Activated CD4-positive, alpha-beta T cell treated with anti-CD3 and anti-CD28 coated beads for 36 hours (primary cell): ENCODE data around the gene IDE. TPM values are rescaled to one million over a fixed set of nuclear protein-coding genes. Genes with fewer than 3 reads are reported as not detected.

Experiments used
- ATAC-seq: fragments of 200-7000 bp; cut with Tn5 transposase; one replicate; pipeline ENCODE4 v1.10.0; 2021; ENCODE audit warnings: mild to moderate bottlenecking, moderate library complexity
- CTCF ChIA-PET: fragments of 350-600 bp; sonication (Branson Sonifier 250); formaldehyde crosslinking; loops from one replicate; lab custom pipeline; 2021; ENCODE audit warnings: antibody characterized with exemption; lab: Charles Lee
- POLR2A ChIA-PET: fragments of 350-600 bp; sonication (Branson Sonifier 250); formaldehyde crosslinking; loops from one replicate; lab custom pipeline; 2021; ENCODE audit warnings: antibody characterized with exemption, inconsistent platforms; lab: Charles Lee
- DNase-seq: peaks from one replicate; pipeline ENCODE4 v3.0.0-alpha.2; 2020
- H3K27ac Mint-ChIP-seq: one replicate; pipeline ENCODE4 v1.8.0; 2021; ENCODE audit warnings: mixed read lengths
- H3K27me3 Mint-ChIP-seq: one replicate; pipeline ENCODE4 v1.8.0; 2021; ENCODE audit warnings: mixed read lengths
- H3K36me3 Mint-ChIP-seq: one replicate; pipeline ENCODE4 v1.8.0; 2021; ENCODE audit warnings: low read depth, mixed read lengths
- H3K4me1 Mint-ChIP-seq: one replicate; pipeline ENCODE4 v1.8.0; 2021; ENCODE audit warnings: mixed read lengths
- H3K4me3 Mint-ChIP-seq: one replicate; pipeline ENCODE4 v1.8.0; 2021; ENCODE audit warnings: mild to moderate bottlenecking, moderate library complexity, mixed read lengths
- H3K9me3 Mint-ChIP-seq: one replicate; pipeline ENCODE4 v1.8.0; 2021; ENCODE audit warnings: low read depth, mixed read lengths
- intact Hi-C, 2 experiments: fragments of 100-400 bp; cut with DNase I in 1 of 2; cut with micrococcal nuclease in 1 of 2; formaldehyde crosslinking; loops; one replicate each; pipeline versions ENCODE4 v1.14.2 to v1.15.1; 2022 to 2024; cut with DNase I, micrococcal nuclease
- total RNA-seq, 2 experiments: library from RNA; stranded (reverse); gene quantifications; one replicate each; pipeline ENCODE4 v1.2.3, GENCODE V29; 2021

Gene IDE
- total RNA-seq, 2 experiments from 2014 or later, result 30.8 to 35.5 TPM

GRCh38 chr10:92567952-92568600, 5.8 kb downstream of the IDE start:
- ATAC-seq (peak; percentile 91), DNase-seq (no peak)
- intact Hi-C loops, result no loop called here
- Mint-ChIP-seq H3K4me3 (no peak overlapping the region), H3K9me3 (no peaks in the 10 kb centered on the region), H3K4me1 (peaks cover 48% of the 10 kb centered on the region), H3K36me3 (peaks cover 25% of the 10 kb centered on the region), H3K27ac (no peak overlapping the region), H3K27me3 (no peaks in the 10 kb centered on the region)
- POLR2A ChIA-PET, result no interaction called here
- CTCF ChIA-PET, result interaction anchor here (0.7 to 2.3 kb wide), 2 partner anchors 38 to 51 kb away, joined by 3 to 8 read pairs; no protein-coding TSS in a partner anchor

GRCh38 chr10:92562424-92562823, 11.5 kb downstream of the IDE start:
- peaks cover 20% of the 10 kb centered on the region for H3K4me1 Mint-ChIP-seq
- POLR2A ChIA-PET, result no interaction called here
- CTCF ChIA-PET, result interaction anchor here (0.6 to 2.0 kb wide), 3 partner anchors 12 to 45 kb away, joined by 3 to 9 read pairs (median 4); partner anchors contain the start of gene IDE

GRCh38 chr10:92559046-92559445, 14.8 kb downstream of the IDE start:
- Mint-ChIP-seq H3K27me3 (no peaks in the 10 kb centered on the region), H3K27ac (no peak overlapping the region), H3K4me3 (no peak overlapping the region), H3K36me3 (peaks cover 67% of the 10 kb centered on the region), H3K9me3 (peaks cover 7% of the 10 kb centered on the region), H3K4me1 (peaks cover 8% of the 10 kb centered on the region)
- intact Hi-C loops, result no loop called here
- no peak for DNase-seq
- ChIA-PET CTCF (no interaction called here), POLR2A (no interaction called here)
- ATAC-seq, result no peak

More at GRCh38 chr10:92562424-92562823, 11.5 kb downstream of the IDE start:
- DNase-seq, result no peak
- Mint-ChIP-seq H3K9me3 (peaks cover 6% of the 10 kb centered on the region), H3K27me3 (no peaks in the 10 kb centered on the region), H3K4me3 (no peak overlapping the region), H3K36me3 (peaks cover 52% of the 10 kb centered on the region), H3K27ac (no peak overlapping the region)
- intact Hi-C loops, result no loop called here
- ATAC-seq, result no peak

GRCh38 chr10:92553959-92554358, 19.9 kb downstream of the IDE start:
- DNase-seq (no peak), ATAC-seq (no peak)
- Mint-ChIP-seq H3K4me1 (peaks cover 2% of the 10 kb centered on the region), H3K27ac (no peak overlapping the region), H3K4me3 (no peak overlapping the region), H3K27me3 (no peaks in the 10 kb centered on the region), H3K36me3 (peaks cover 60% of the 10 kb centered on the region), H3K9me3 (peaks cover 14% of the 10 kb centered on the region)
- CTCF ChIA-PET, result interaction anchor here (0.7 kb wide), 1 partner anchor 10 kb away, joined by 3 read pairs; no protein-coding TSS in a partner anchor
- intact Hi-C loops, result no loop called here
- POLR2A ChIA-PET, result no interaction called here

GRCh38 chr10:92552310-92552709, 21.6 kb downstream of the IDE start:
- Mint-ChIP-seq H3K27ac (no peak overlapping the region), H3K27me3 (no peaks in the 10 kb centered on the region), H3K4me1 (peaks cover 2% of the 10 kb centered on the region), H3K4me3 (no peak overlapping the region), H3K9me3 (peaks cover 12% of the 10 kb centered on the region), H3K36me3 (peaks cover 49% of the 10 kb centered on the region)
- intact Hi-C loops, result no loop called here
- peak; percentile 20 for DNase-seq
- ATAC-seq, result no peak
- POLR2A ChIA-PET, result no interaction called here
- CTCF ChIA-PET, result interaction anchor here (1.1 kb wide), 1 partner anchor 11 kb away, joined by 4 read pairs; no protein-coding TSS in a partner anchor

GRCh38 chr10:92550924-92551323, 23.0 kb downstream of the IDE start:
- intact Hi-C loops, result no loop called here
- Mint-ChIP-seq H3K36me3 (peaks cover 37% of the 10 kb centered on the region), H3K4me1 (peaks cover 2% of the 10 kb centered on the region), H3K27me3 (no peaks in the 10 kb centered on the region), H3K27ac (no peak overlapping the region), H3K9me3 (peaks cover 12% of the 10 kb centered on the region), H3K4me3 (no peak overlapping the region)
- ATAC-seq (no peak), DNase-seq (no peak)
- ChIA-PET CTCF (interaction anchor here (0.7 to 0.9 kb wide), 2 partner anchors 23 to 72 kb away, joined by 3 to 6 read pairs; partner anchors contain the start of gene IDE), POLR2A (no interaction called here)

- Mint-ChIP-seq H3K4me1 (peaks cover 25% of the 10 kb centered on the region), H3K27me3 (no peaks in the 10 kb centered on the region), H3K4me3 (no peak overlapping the region), H3K9me3 (peaks cover 4% of the 10 kb centered on the region), H3K27ac (no peak overlapping the region), H3K36me3 (peaks cover 10% of the 10 kb centered on the region)
- intact Hi-C loops, result no loop called here
- ChIA-PET CTCF (no interaction called here), POLR2A (no interaction called here)
- DNase-seq, result no peak
- ATAC-seq, result no peak
Measured at GRCh38 chr10:92547676-92548075, 26.2 kb downstream of the IDE start.

- H3K9me3 Mint-ChIP-seq, result no peaks in the 10 kb centered on the region
- no peaks in the 10 kb centered on the region for H3K27me3 Mint-ChIP-seq
- DNase-seq (no peak), ATAC-seq (no peak)
- no peak overlapping the region for H3K27ac Mint-ChIP-seq
- ChIA-PET POLR2A (no interaction called here), CTCF (interaction anchor here (0.6 kb wide), 1 partner anchor 1629 kb away, joined by 5 read pairs; no protein-coding TSS in a partner anchor)
- intact Hi-C loops, result no loop called here
- H3K36me3 Mint-ChIP-seq, result peaks cover 2% of the 10 kb centered on the region
- peaks cover 26% of the 10 kb centered on the region for H3K4me1 Mint-ChIP-seq
- H3K4me3 Mint-ChIP-seq, result no peak overlapping the region
Measured at GRCh38 chr10:92545556-92545955, 28.3 kb downstream of the IDE start.

GRCh38 chr10:92544296-92544695, 29.6 kb downstream of the IDE start:
- Mint-ChIP-seq H3K4me1 (peaks cover 26% of the 10 kb centered on the region), H3K9me3 (no peaks in the 10 kb centered on the region), H3K27ac (no peak overlapping the region), H3K27me3 (no peaks in the 10 kb centered on the region), H3K36me3 (peaks cover 5% of the 10 kb centered on the region), H3K4me3 (no peak overlapping the region)
- intact Hi-C loops, result no loop called here
- ChIA-PET CTCF (interaction anchor here (0.6 to 1.3 kb wide), 5 partner anchors 28 to 470 kb away, joined by 3 to 4 read pairs (median 3); no protein-coding TSS in a partner anchor), POLR2A (no interaction called here)
- peak; percentile 14 for DNase-seq
- ATAC-seq, result peak; percentile 69

- Mint-ChIP-seq H3K27ac (no peak overlapping the region), H3K36me3 (peaks cover 5% of the 10 kb centered on the region)
- POLR2A ChIA-PET, result no interaction called here
Measured at GRCh38 chr10:92542458-92542857, 31.4 kb downstream of the IDE start.

GRCh38 chr10:92541583-92541982, 32.3 kb downstream of the IDE start:
- Mint-ChIP-seq H3K9me3 (no peaks in the 10 kb centered on the region), H3K4me1 (peaks cover 32% of the 10 kb centered on the region), H3K36me3 (peaks cover 8% of the 10 kb centered on the region), H3K4me3 (no peak overlapping the region), H3K27me3 (no peaks in the 10 kb centered on the region), H3K27ac (no peak overlapping the region)
- ChIA-PET POLR2A (interaction anchor here (0.7 kb wide), 1 partner anchor 325 kb away, joined by 3 read pairs; no protein-coding TSS in a partner anchor), CTCF (interaction anchor here (0.7 to 1.8 kb wide), 3 partner anchors 14 to 32 kb away, joined by 3 to 8 read pairs (median 3); partner anchors contain the start of gene IDE)
- intact Hi-C loops, result no loop called here
- ATAC-seq (no peak), DNase-seq (no peak)

More at GRCh38 chr10:92542458-92542857, 31.4 kb downstream of the IDE start:
- Mint-ChIP-seq H3K9me3 (no peaks in the 10 kb centered on the region), H3K4me3 (no peak overlapping the region), H3K4me1 (peaks cover 32% of the 10 kb centered on the region), H3K27me3 (no peaks in the 10 kb centered on the region)
- intact Hi-C loops, result no loop called here
- DNase-seq (no peak), ATAC-seq (no peak)
- CTCF ChIA-PET, result no interaction called here
